Neuronal stem cell (in vitro differentiated cells): ENCODE data around the gene ITGAE.

Source experiments
- DNase-seq: peaks from one replicate; pipeline ENCODE4 v3.0.0-alpha.2; 2013; ENCODE audit warnings: low spot score
- H2AFZ ChIP-seq: one replicate; pipeline ENCODE4 v1.6.1; 2013; ENCODE audit warnings: mild to moderate bottlenecking, low read length, inconsistent platforms
- H2AK5ac ChIP-seq: 2 replicates; pipeline ENCODE4 v1.6.1; 2013; ENCODE audit warnings: low read depth, mild to moderate bottlenecking, inconsistent platforms, low read length, moderate library complexity, mixed read lengths
- H2BK120ac ChIP-seq: 2 replicates; pipeline ENCODE4 v1.6.1; 2013; ENCODE audit warnings: low read depth, mild to moderate bottlenecking, inconsistent platforms, low read length, moderate library complexity, mixed read lengths
- H2BK12ac ChIP-seq: one replicate; pipeline ENCODE4 v1.6.1; 2013; ENCODE audit warnings: low read length, inconsistent platforms
- H2BK15ac ChIP-seq: 2 replicates; pipeline ENCODE4 v1.6.1; 2013; ENCODE audit warnings: mild to moderate bottlenecking, low read length, inconsistent platforms, mixed read lengths
- H2BK5ac ChIP-seq: one replicate; pipeline ENCODE4 v1.6.1; 2013; ENCODE audit warnings: inconsistent platforms, mild to moderate bottlenecking, low read length, moderate library complexity
- H3K14ac ChIP-seq: one replicate; pipeline ENCODE4 v1.6.1; 2013; ENCODE audit warnings: low read length, inconsistent platforms
- H3K18ac ChIP-seq: 2 replicates; pipeline ENCODE4 v1.6.1; 2013; ENCODE audit warnings: low read length, inconsistent platforms
- H3K23ac ChIP-seq: 2 replicates; pipeline ENCODE4 v1.6.1; 2013; ENCODE audit warnings: low read depth, mild to moderate bottlenecking, mixed read lengths, low read length, inconsistent platforms; ENCODE audit not compliant: poor library complexity
- H3K27ac ChIP-seq: replicated peaks from 3 replicates; pipeline ENCODE4 v1.5.1; 2013; ENCODE audit warnings: low read length, inconsistent platforms
- H3K27me3 ChIP-seq, 3 experiments: 2 replicates each; pipeline ENCODE4 v1.6.1; 2013; ENCODE audit warnings: low read length in 3 of 3, mild to moderate bottlenecking in 2 of 3, inconsistent platforms in 1 of 3, low read depth in 1 of 3, mixed read lengths in 1 of 3, moderate library complexity in 1 of 3; ENCODE audit not compliant: control insufficient read depth in 3 of 3, insufficient read depth in 3 of 3
- H3K36me3 ChIP-seq, 2 donors: replicated peaks in 1 of 2; 2 replicates each; pipeline ENCODE4 v1.6.1; 2013; ENCODE audit warnings: low read length in 2 of 2; ENCODE audit not compliant: control insufficient read depth in 2 of 2, insufficient read depth in 2 of 2
- H3K4ac ChIP-seq: 2 replicates; pipeline ENCODE4 v1.6.1; 2013; ENCODE audit warnings: inconsistent platforms, mild to moderate bottlenecking, low read length, moderate library complexity
- H3K4me1 ChIP-seq, 2 donors: 1 replicate in 1 of 2; 2 replicates in 1 of 2; pipeline ENCODE4 v1.6.1; 2013; ENCODE audit warnings: low read length in 2 of 2, low read depth in 1 of 2; ENCODE audit not compliant: control insufficient read depth in 2 of 2, insufficient read depth in 1 of 2
- H3K4me2 ChIP-seq: one replicate; pipeline ENCODE4 v1.6.1; 2013; ENCODE audit warnings: mild to moderate bottlenecking, low read length, inconsistent platforms; ENCODE audit not compliant: insufficient read depth, poor library complexity, severe bottlenecking
- H3K4me3 ChIP-seq, 2 donors: 2 replicates each; pipeline ENCODE4 v1.5.1; 2013; ENCODE audit warnings: low read length in 2 of 2, mild to moderate bottlenecking in 2 of 2, inconsistent platforms in 1 of 2, moderate library complexity in 1 of 2
- H3K79me1 ChIP-seq: one replicate; pipeline ENCODE4 v1.6.1; 2013; ENCODE audit warnings: low read depth, mild to moderate bottlenecking, inconsistent platforms, low read length, moderate library complexity
- H3K9ac ChIP-seq: one replicate; pipeline ENCODE4 v1.6.1; 2013; ENCODE audit warnings: mild to moderate bottlenecking, low read depth, low read length, inconsistent platforms; ENCODE audit not compliant: poor library complexity
- H3K9me3 ChIP-seq, 2 donors: replicated peaks in 1 of 2; 2 replicates each; pipeline versions ENCODE3 to v1.6.1; 2013; ENCODE audit warnings: low read length in 2 of 2, mild to moderate bottlenecking in 2 of 2, inconsistent platforms in 1 of 2, low read depth in 1 of 2, mixed read lengths in 1 of 2, moderate library complexity in 1 of 2; ENCODE audit not compliant: control insufficient read depth in 2 of 2, insufficient read depth in 1 of 2
- H4K8ac ChIP-seq: one replicate; pipeline ENCODE4 v1.6.1; 2013; ENCODE audit warnings: low read depth, mild to moderate bottlenecking, inconsistent platforms, low read length, moderate library complexity
- H4K91ac ChIP-seq: one replicate; pipeline ENCODE4 v1.6.1; 2013; ENCODE audit warnings: low read length, low read depth, mild to moderate bottlenecking, inconsistent platforms; ENCODE audit not compliant: poor library complexity
- WGBS, 2 donors: extraction: QIAGEN DNeasy Blood & Tissue Kit; methylation state at CpG; one replicate each; pipeline ENCODE4 v1.1.7; 2013; ENCODE audit warnings: missing lambda C conversion rate in 2 of 2, mixed read lengths in 1 of 2; ENCODE audit not compliant: insufficient read length in 2 of 2, insufficient replicate concordance in 1 of 2; ENCODE audit errors: extremely low coverage in 2 of 2; 5-methylcytosine and 5-hydroxymethylcytosine counted together

The ITGAE gene

DNA sequence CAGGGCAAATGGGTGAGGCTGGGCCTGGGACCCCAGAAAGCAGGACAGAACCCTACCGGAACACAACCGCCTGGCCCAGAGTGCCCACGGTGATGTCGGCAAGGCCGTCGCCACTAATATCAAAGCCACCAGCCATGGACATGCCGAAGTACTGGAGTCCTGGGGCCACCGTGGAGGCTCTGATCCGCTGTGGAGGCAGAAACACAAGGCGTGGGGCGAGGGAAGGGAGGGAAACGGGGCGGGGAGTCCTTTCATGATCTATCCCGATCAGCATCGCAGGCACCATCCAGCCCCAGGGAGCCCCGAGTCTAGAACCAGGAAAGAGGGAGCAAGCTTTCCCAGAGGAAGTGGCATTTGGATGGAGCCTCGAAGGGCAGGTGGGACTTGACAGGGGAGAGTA lies 50.7 kb downstream of the ITGAE start:
- Histone ChIP-seq H3K4me3 (no peak overlapping the region), H3K9ac (peak overlapping the region; percentile 39), H3K36me3 (no peaks in the 10 kb centered on the region), H3K79me1 (peaks cover 2% of the 10 kb centered on the region), H4K8ac (no peak overlapping the region), H2AK5ac (no peak overlapping the region), H2BK120ac (no peak overlapping the region), H2BK12ac (no peak overlapping the region), H3K18ac (no peak overlapping the region), H4K91ac (no peak overlapping the region), H2BK15ac (no peak overlapping the region), H2BK5ac (no peak overlapping the region), H3K14ac (no peak overlapping the region), H3K23ac (no peak overlapping the region), H3K4me2 (no peak overlapping the region), H3K4me1 (no peaks in the 10 kb centered on the region), H3K4ac (no peak overlapping the region), H3K27ac (no peak overlapping the region), H2AFZ (no peak overlapping the region), H3K9me3 (no peaks in the 10 kb centered on the region), H3K27me3 (peaks cover 0 to 32% (median 0%) of the 10 kb centered on the region in 3 experiments)
- DNase-seq, result no peak
- WGBS, 2 donors, result no CpG with 5 or more reads among the region's 17 CpGs

DNA sequence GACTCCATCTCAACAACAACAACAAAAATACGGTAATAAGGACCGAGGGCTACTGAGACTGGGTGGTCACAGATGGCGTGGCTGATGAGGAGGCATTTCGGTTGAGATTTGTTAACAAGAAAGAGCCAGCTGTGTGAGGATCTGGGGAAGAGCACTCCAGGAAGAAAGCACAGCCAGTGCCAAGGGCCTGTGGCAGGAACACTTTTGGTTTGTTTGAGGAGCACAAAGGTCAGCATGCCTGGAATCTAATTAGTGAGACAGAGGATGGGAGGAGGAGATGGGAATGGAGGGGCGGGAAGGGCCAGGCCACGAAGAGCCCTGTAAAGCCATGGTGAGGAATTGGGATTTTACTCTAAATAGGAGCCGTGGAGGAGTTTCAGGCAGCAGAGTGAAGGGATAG lies 52.4 kb downstream of the ITGAE start:
- Histone ChIP-seq H2BK12ac (no peak overlapping the region), H2AFZ (peak overlapping the region; percentile 49), H3K27ac (no peak overlapping the region), H3K79me1 (peaks cover 2% of the 10 kb centered on the region), H3K36me3 (no peaks in the 10 kb centered on the region), H4K8ac (no peak overlapping the region), H2BK120ac (no peak overlapping the region), H2BK5ac (no peak overlapping the region), H3K4ac (no peak overlapping the region), H2AK5ac (no peak overlapping the region), H3K4me3 (no peak overlapping the region), H3K9ac (peak overlapping the region; percentile 51), H3K4me2 (no peak overlapping the region), H2BK15ac (no peak overlapping the region), H3K18ac (no peak overlapping the region), H3K9me3 (no peaks in the 10 kb centered on the region), H3K14ac (no peak overlapping the region), H3K27me3 (peaks cover 0 to 29% (median 0%) of the 10 kb centered on the region in 3 experiments), H3K23ac (no peak overlapping the region), H4K91ac (no peak overlapping the region), H3K4me1 (no peaks in the 10 kb centered on the region)
- DNase-seq, result no peak
- no CpG with 5 or more reads among the region's 7 CpGs for WGBS, 2 donors

DNA sequence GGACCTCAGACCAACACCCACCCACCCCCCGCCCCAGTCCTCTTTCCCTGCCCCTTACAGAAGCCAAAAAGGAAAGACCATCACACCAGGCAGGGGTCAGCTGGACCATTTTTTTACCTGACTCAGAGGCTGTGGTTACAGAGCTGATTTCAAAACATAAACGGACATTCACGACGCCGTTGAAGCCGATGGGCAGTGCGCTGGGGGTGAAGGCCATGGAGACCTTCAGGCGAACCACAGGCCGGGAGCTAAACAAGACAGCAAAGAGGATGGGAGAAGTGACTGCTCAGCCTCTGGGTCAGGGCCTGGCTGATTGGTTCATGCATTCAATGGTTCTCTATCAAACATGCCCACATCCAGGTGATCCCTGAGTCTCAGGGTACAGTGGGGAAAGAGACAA lies 53.2 kb downstream of the ITGAE start:
- no CpG with 5 or more reads among the region's 9 CpGs for WGBS, 2 donors
- Histone ChIP-seq H3K23ac (no peak overlapping the region), H2BK15ac (no peak overlapping the region), H3K4ac (no peak overlapping the region), H2AK5ac (no peak overlapping the region), H3K36me3 (no peaks in the 10 kb centered on the region), H2BK5ac (no peak overlapping the region), H2BK12ac (no peak overlapping the region), H3K4me1 (no peaks in the 10 kb centered on the region), H3K18ac (no peak overlapping the region), H3K4me2 (no peak overlapping the region), H3K9me3 (no peaks in the 10 kb centered on the region), H3K79me1 (peaks cover 2% of the 10 kb centered on the region), H2AFZ (no peak overlapping the region), H3K4me3 (no peak overlapping the region), H3K27ac (no peak overlapping the region), H3K9ac (peak overlapping the region; percentile 30), H3K14ac (peak overlapping the region; percentile 63), H4K8ac (no peak overlapping the region), H4K91ac (no peak overlapping the region), H3K27me3 (peaks cover 0 to 21% (median 0%) of the 10 kb centered on the region in 3 experiments), H2BK120ac (no peak overlapping the region)
- no peak for DNase-seq

DNA sequence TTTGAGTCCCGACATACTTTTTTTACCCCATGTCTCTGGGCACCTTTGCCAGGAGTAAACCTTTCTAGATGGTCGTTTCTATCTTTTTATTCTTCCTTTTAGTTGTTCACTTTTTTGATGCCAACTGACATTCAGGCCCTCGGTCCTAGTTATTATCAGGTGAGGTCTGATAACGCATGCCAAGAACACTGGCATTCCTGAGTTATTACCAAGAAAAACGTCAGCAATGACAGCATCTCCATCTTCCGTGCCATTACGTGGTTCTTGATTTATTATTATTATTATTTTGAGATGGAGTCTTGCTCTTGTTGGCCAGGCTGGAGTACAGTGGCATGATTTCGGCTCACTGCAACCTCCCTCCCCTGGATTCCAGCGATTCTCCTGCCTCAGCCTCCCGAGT lies 55.9 kb downstream of the ITGAE start:
- Histone ChIP-seq H3K27ac (no peak overlapping the region), H3K4me1 (no peaks in the 10 kb centered on the region), H2BK15ac (no peak overlapping the region), H3K27me3 (peaks cover 0 to 5% (median 0%) of the 10 kb centered on the region in 3 experiments), H3K18ac (no peak overlapping the region), H4K8ac (no peak overlapping the region), H2BK12ac (no peak overlapping the region), H2BK120ac (no peak overlapping the region), H3K79me1 (no peaks in the 10 kb centered on the region), H2AFZ (no peak overlapping the region), H4K91ac (no peak overlapping the region), H3K14ac (no peak overlapping the region), H3K4me2 (no peak overlapping the region), H2AK5ac (no peak overlapping the region), H3K9ac (no peak overlapping the region), H3K4ac (no peak overlapping the region), H2BK5ac (no peak overlapping the region), H3K9me3 (no peaks in the 10 kb centered on the region), H3K36me3 (no peaks in the 10 kb centered on the region), H3K4me3 (no peak overlapping the region), H3K23ac (no peak overlapping the region)
- DNase-seq, result no peak
- no CpG with 5 or more reads among the region's 10 CpGs for whole genome bisulfite sequencing, 2 donors
